K562 (cell line): ENCODE measurements around the gene WASF2. TPM values are rescaled to one million over a fixed set of nuclear protein-coding genes. Genes with fewer than 3 reads are reported as not detected.

Source experiments
- ARNT ChIP-seq, 2 experiments: fragments of 450-650 bp; IDR thresholded peaks; 2 replicates each; pipeline ENCODE4 v1.6.1; 2016; ENCODE audit warnings: mild to moderate bottlenecking in 1 of 2
- CEBPB ChIP-seq: fragments of 450-650 bp; IDR thresholded peaks from 2 replicates; pipeline ENCODE4 v1.6.1; 2016; ENCODE audit warnings: missing genetic modification characterization, missing compliant biosample characterization
- DNMT1 ChIP-seq: fragments of 450-650 bp; IDR thresholded peaks from 2 replicates; pipeline ENCODE4 v1.6.1; 2016; ENCODE audit warnings: antibody characterized with exemption, mild to moderate bottlenecking
- ERF ChIP-seq: fragments of 450-650 bp; formaldehyde crosslinking; IDR thresholded peaks from 2 replicates; pipeline ENCODE4 v1.4.0; 2020; ENCODE audit warnings: mild to moderate bottlenecking, mixed read lengths
- GABPA ChIP-seq: fragments of 200-800 bp; sonication (Bioruptor generic); conservative IDR thresholded peaks from 2 replicates; pipeline ENCODE4 v1.6.1; 2016; ENCODE audit warnings: low read depth, missing genetic modification characterization, missing compliant biosample characterization
- KDM2B ChIP-seq: fragments of 250-450 bp; sonication (Bioruptor Pico); IDR thresholded peaks from 2 replicates; pipeline ENCODE4 v1.8.0; 2021; ENCODE audit warnings: mild to moderate bottlenecking, moderate library complexity
- MEF2A ChIP-seq: IDR thresholded peaks from 2 replicates; pipeline ENCODE4 v1.6.1; 2011; ENCODE audit warnings: low read depth, mild to moderate bottlenecking, low read length, moderate library complexity; ENCODE audit not compliant: control insufficient read depth
- SAFB ChIP-seq: fragments of 200-400 bp; formaldehyde crosslinking; IDR thresholded peaks from 2 replicates; pipeline ENCODE4 v1.6.1; 2017; ENCODE audit warnings: low read depth, low read length, borderline replicate concordance
- SNIP1 ChIP-seq: fragments of 450-650 bp; IDR thresholded peaks from 2 replicates; pipeline ENCODE4 v1.7.1; 2017; ENCODE audit warnings: low read depth, mild to moderate bottlenecking
- STAT5A ChIP-seq: IDR thresholded peaks from 2 replicates; pipeline ENCODE4 v1.6.1; 2012; ENCODE audit warnings: low read length, inconsistent platforms, borderline replicate concordance
- TCFL5 ChIP-seq: fragments of 250-450 bp; sonication (Bioruptor Pico); conservative IDR thresholded peaks from 2 replicates; pipeline ENCODE4 v1.6.1; 2021; ENCODE audit warnings: mild to moderate bottlenecking, moderate library complexity, matching md5 sums
- XRCC5 ChIP-seq: fragments of 200-400 bp; formaldehyde crosslinking; IDR thresholded peaks from 2 replicates; pipeline ENCODE4 v1.6.1; 2017; ENCODE audit warnings: low read depth, mild to moderate bottlenecking, low read length
- ZFP30 ChIP-seq: fragments of 250-450 bp; sonication (Bioruptor Pico); IDR thresholded peaks from 2 replicates; pipeline ENCODE4 v1.8.0; 2022; ENCODE audit warnings: moderate library complexity, mild to moderate bottlenecking, inconsistent platforms, borderline replicate concordance
- ZFPM2 ChIP-seq: fragments of 250-450 bp; sonication (Bioruptor Pico); IDR thresholded peaks from 2 replicates; pipeline ENCODE4 v1.5.1; 2022; ENCODE audit warnings: mild to moderate bottlenecking
- polyA plus RNA-seq, 8 experiments: library from polyadenylated mRNA; depleted of rRNA in 4 of 8; stranded (reverse) in 5 of 8; unstranded in 3 of 8; fragments of >200 nt; fragmentation: Nextera tagmentation in 2 of 8; fragmentation: Illumina TruSeq in 1 of 8; extraction: Ambion mirVana in 2 of 8; extraction: Trizol in 1 of 8; gene quantifications; 2 replicates each; pipeline versions ENCODE4 v1.2.1 to v1.2.3, GENCODE V29; 2011 to 2014; ENCODE audit warnings: inconsistent platforms in 1 of 8, missing spikeins in 1 of 8
- total RNA-seq, 7 experiments: library from RNA; depleted of rRNA in 6 of 7; stranded (reverse); fragments of >200 nt in 6 of 7; fragmentation: Illumina TruSeq in 2 of 7; extraction: Trizol in 2 of 7; gene quantifications; 2 replicates each; pipeline versions ENCODE4 v1.2.1 to v1.2.3, GENCODE V29; 2011 to 2021; ENCODE audit warnings: low replicate concordance in 1 of 7
- TF ChIP-seq, protein P1 (sequence below), 2 experiments: fragments of 150-350 bp in 1 of 2; IDR thresholded peaks; 2 replicates each; pipeline ENCODE4 v1.6.1; 2012 to 2016; ENCODE audit warnings: low read depth in 2 of 2, low read length in 2 of 2, mild to moderate bottlenecking in 1 of 2, moderate library complexity in 1 of 2
- TF ChIP-seq, protein P2 (sequence below): fragments of 250-450 bp; sonication (Bioruptor Pico); IDR thresholded peaks from 2 replicates; pipeline ENCODE4 v1.5.0; 2020; ENCODE audit warnings: mild to moderate bottlenecking, borderline replicate concordance
- TF ChIP-seq, protein P3 (sequence below): fragments of 250-450 bp; sonication (Bioruptor Pico); IDR thresholded peaks from 2 replicates; pipeline ENCODE4 v1.4.0; 2020; ENCODE audit warnings: mild to moderate bottlenecking, moderate library complexity
- TF ChIP-seq, protein P4 (sequence below), 3 experiments: fragments of 200-800 bp in 1 of 3; sonication (Bioruptor generic) in 1 of 3; sonication (generic) in 1 of 3; formaldehyde crosslinking in 1 of 3; IDR thresholded peaks; 2 replicates each; pipeline versions ENCODE4 v1.6.1 to v1.8.0; 2016 to 2022; ENCODE audit warnings: mild to moderate bottlenecking in 2 of 3, missing compliant biosample characterization in 2 of 3, missing genetic modification characterization in 2 of 3, missing genetic modification reagents in 1 of 3

WASF2 gene
- total and polyA plus RNA-seq, 9 of the 15 experiments (the other 6 are each of a cell fraction or from before 2014, with no cell fraction given) = 8.2 to 163 (median 31.2) TPM

DNA sequence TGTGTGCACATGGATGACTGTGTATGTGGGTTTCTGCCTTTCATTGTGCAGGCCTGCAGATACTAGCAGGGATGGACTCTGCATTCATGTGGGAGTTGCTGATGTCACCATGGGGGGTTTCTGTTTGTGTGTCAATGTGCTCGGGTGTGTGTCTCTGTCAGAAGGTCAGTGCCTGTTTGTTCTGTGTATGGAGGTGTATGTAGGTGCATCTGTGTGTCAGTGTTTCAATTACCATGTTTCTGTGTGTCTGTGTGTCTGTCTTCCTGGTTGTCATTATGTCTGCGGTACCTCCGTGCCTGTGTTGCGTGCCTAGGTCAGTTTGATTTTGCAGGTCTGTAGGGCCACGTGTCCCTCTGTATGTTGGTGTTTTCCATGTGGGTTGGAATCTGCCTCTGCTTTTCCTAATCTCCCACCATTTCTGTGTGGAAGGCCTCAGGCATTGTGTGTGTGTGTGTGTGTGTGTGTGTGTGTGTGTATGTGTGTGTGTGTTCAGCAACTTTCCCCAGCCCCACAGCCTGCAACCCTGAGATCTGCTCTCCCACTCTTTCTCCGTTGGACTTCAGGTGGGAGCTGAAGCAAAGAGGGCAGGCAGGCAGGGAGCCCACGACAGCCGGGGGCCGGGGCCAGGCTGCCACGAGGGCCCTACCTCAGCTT lies 36.7 kb upstream of the WASF2 start (continued):
- TF ChIP-seq XRCC5 (no peak), DNMT1 (peak; percentile 41; the same call in 1 of the 2 replicates), STAT5A (no peak; the same call in 1 of the 2 replicates), MEF2A (no peak), ZFPM2 (CRISPR knock-in tag) (no peak), SNIP1 (no peak), GABPA (no peak), ARNT (IDR thresholded peaks at IDR 0.05) (peak in 1 of 2 experiments; percentile 46; a peak in 1 of 4 replicates), KDM2B (CRISPR knock-in tag) (no peak), SAFB (no peak), ERF (CRISPR knock-in tag) (0 out of 2 replicates have a peak, but pooled peaks have one; percentile 22), ZFP30 (CRISPR knock-in tag) (no peak), CEBPB (tag) (no peak), TCFL5 (no peak)
- TF ChIP-seq, protein P1, sequence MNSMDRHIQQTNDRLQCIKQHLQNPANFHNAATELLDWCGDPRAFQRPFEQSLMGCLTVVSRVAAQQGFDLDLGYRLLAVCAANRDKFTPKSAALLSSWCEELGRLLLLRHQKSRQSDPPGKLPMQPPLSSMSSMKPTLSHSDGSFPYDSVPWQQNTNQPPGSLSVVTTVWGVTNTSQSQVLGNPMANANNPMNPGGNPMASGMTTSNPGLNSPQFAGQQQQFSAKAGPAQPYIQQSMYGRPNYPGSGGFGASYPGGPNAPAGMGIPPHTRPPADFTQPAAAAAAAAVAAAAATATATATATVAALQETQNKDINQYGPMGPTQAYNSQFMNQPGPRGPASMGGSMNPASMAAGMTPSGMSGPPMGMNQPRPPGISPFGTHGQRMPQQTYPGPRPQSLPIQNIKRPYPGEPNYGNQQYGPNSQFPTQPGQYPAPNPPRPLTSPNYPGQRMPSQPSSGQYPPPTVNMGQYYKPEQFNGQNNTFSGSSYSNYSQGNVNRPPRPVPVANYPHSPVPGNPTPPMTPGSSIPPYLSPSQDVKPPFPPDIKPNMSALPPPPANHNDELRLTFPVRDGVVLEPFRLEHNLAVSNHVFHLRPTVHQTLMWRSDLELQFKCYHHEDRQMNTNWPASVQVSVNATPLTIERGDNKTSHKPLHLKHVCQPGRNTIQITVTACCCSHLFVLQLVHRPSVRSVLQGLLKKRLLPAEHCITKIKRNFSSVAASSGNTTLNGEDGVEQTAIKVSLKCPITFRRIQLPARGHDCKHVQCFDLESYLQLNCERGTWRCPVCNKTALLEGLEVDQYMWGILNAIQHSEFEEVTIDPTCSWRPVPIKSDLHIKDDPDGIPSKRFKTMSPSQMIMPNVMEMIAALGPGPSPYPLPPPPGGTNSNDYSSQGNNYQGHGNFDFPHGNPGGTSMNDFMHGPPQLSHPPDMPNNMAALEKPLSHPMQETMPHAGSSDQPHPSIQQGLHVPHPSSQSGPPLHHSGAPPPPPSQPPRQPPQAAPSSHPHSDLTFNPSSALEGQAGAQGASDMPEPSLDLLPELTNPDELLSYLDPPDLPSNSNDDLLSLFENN (IDR thresholded peaks at IDR 0.05; ENCODE audit: low read depth in 2 of 2, low read length in 2 of 2) = no peak
- TF ChIP-seq, protein P2, sequence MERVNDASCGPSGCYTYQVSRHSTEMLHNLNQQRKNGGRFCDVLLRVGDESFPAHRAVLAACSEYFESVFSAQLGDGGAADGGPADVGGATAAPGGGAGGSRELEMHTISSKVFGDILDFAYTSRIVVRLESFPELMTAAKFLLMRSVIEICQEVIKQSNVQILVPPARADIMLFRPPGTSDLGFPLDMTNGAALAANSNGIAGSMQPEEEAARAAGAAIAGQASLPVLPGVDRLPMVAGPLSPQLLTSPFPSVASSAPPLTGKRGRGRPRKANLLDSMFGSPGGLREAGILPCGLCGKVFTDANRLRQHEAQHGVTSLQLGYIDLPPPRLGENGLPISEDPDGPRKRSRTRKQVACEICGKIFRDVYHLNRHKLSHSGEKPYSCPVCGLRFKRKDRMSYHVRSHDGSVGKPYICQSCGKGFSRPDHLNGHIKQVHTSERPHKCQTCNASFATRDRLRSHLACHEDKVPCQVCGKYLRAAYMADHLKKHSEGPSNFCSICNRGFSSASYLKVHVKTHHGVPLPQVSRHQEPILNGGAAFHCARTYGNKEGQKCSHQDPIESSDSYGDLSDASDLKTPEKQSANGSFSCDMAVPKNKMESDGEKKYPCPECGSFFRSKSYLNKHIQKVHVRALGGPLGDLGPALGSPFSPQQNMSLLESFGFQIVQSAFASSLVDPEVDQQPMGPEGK (CRISPR knock-in tag) = no peak
- TF ChIP-seq, protein P3, sequence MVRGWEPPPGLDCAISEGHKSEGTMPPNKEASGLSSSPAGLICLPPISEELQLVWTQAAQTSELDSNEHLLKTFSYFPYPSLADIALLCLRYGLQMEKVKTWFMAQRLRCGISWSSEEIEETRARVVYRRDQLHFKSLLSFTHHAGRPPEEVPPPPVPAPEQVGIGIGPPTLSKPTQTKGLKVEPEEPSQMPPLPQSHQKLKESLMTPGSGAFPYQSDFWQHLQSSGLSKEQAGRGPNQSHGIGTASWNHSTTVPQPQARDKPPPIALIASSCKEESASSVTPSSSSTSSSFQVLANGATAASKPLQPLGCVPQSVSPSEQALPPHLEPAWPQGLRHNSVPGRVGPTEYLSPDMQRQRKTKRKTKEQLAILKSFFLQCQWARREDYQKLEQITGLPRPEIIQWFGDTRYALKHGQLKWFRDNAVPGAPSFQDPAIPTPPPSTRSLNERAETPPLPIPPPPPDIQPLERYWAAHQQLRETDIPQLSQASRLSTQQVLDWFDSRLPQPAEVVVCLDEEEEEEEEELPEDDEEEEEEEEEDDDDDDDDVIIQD (CRISPR knock-in tag) = no peak
- TF ChIP-seq, protein P4, sequence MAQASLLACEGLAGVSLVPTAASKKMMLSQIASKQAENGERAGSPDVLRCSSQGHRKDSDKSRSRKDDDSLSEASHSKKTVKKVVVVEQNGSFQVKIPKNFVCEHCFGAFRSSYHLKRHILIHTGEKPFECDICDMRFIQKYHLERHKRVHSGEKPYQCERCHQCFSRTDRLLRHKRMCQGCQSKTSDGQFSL (CRISPR knock-in tag; IDR thresholded peaks at IDR 0.05) = peak; percentile 59; the same call in 1 of the 2 replicates
- TF ChIP-seq, protein P4 (tag; IDR thresholded peaks at IDR 0.05) = 0 out of 4 replicates have a peak, but pooled peaks of 1 of the 2 experiments have one; percentile 20
